Neutrophil (primary cell): Measurements from ENCODE around the gene FN1.
"Not testable (repeated sequence)": the region's sequence is repeated elsewhere in the genome, so short reads cannot be mapped to it uniquely, and the experiment has no call there.

Experiments used
- H3K27ac ChIP-seq: fragments of 200-600 bp; sonication (generic); 2 replicates; pipeline ENCODE4 v1.5.1; 2016; ENCODE audit warnings: mild to moderate bottlenecking, moderate library complexity
- H3K27me3 ChIP-seq: fragments of 200-600 bp; sonication (generic); 2 replicates; pipeline ENCODE4 v1.6.0; 2016; ENCODE audit warnings: mild to moderate bottlenecking
- H3K36me3 ChIP-seq: fragments of 200-600 bp; sonication (generic); 2 replicates; pipeline ENCODE4 v1.5.1; 2017
- H3K4me1 ChIP-seq, 2 experiments: fragments of 200-600 bp in 1 of 2; sonication (generic) in 1 of 2; 1 replicate in 1 of 2; 2 replicates in 1 of 2; pipeline versions ENCODE4 v1.5.1 to v1.6.1; 2013 to 2016; ENCODE audit warnings: low read depth in 1 of 2, low read length in 1 of 2, mild to moderate bottlenecking in 1 of 2, moderate library complexity in 1 of 2; ENCODE audit not compliant: control insufficient read depth in 1 of 2, insufficient read depth in 1 of 2
- H3K4me3 ChIP-seq, 2 experiments: fragments of 200-600 bp in 1 of 2; sonication (generic) in 1 of 2; 1 replicate in 1 of 2; 2 replicates in 1 of 2; pipeline ENCODE4 v1.5.1; 2013 to 2016; ENCODE audit warnings: low read depth in 1 of 2, low read length in 1 of 2, mild to moderate bottlenecking in 1 of 2, moderate library complexity in 1 of 2
- H3K9me3 ChIP-seq: fragments of 200-600 bp; sonication (generic); 2 replicates; pipeline ENCODE4 v1.5.1; 2016
- TF ChIP-seq, protein P1 (sequence below): fragments of 200-600 bp; sonication (generic); IDR thresholded peaks from 2 replicates; pipeline ENCODE4 v1.5.1; 2016; ENCODE audit warnings: antibody characterized with exemption

The FN1 gene

DNA sequence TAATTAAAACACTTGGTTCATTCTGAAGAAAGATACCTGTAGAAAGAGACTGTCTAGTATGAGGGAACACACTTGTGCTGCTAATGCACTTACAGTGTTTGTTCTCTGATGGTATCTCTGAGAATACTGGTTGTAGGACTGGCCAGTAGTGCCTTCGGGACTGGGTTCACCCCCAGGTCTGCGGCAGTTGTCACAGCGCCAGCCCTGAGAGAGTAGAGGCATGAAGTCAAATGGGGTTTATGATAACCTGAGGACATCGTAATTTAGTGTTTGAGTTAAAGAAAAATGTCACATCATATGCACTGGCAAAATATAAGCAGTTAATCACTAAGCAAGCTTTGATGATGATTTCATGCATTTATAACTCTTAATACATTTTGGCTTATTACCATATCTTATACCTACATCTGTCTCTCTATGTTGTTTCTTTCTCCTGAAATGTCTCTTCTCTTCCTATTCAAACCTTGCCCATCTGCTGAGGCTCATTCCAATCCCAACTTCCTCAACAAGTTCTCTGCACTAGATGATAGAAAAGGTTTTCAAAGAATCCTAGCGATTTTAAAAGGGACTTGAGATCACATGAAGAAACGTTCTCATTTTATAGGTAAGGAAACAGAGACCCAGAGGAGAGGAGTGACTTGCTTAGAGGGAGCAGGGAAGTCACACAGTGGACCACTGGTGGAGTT, 73.8 kb downstream of the FN1 start:
- H3K36me3 ChIP-seq, result no peaks in the 10 kb centered on the region
- no peak overlapping the region for H3K27ac ChIP-seq

DNA sequence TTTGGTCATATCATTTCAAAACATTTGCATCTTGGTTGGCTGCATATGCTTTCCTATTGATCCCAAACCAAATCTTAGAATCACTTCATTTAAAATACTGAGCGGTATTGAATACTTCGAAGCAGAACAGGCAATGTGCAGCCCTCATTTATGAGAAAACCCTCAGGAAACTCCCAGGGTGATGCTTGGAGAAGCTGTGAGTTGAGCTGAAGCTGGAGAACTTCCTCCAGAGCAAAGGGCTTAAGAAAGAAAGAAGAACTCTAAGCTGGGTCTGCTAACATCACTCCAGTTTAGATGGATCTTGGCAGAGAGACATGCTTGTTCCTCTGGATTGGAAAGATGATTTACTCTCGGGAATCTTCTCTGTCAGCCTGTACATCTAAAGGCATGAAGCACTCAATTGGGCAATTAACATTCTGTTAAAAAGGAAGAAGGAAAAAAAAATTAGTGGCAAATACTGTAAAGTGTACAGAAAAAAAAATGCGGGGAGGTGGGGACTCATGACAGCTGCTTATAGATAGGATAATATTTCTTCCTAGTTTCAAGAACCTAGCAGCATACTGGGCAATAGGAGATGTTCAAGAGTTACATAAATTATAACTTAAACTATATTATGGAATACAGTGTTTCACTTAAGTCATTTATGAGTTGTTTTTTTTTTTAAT, 74.5 kb downstream of the FN1 start:
- Histone ChIP-seq H3K4me3 (no peak overlapping the region), H3K4me1 (no peaks in the 10 kb centered on the region), H3K36me3 (no peaks in the 10 kb centered on the region), H3K27ac (no peak overlapping the region), H3K9me3 (no peaks in the 10 kb centered on the region), H3K27me3 (no peaks in the 10 kb centered on the region)
- TF ChIP-seq, protein P1, sequence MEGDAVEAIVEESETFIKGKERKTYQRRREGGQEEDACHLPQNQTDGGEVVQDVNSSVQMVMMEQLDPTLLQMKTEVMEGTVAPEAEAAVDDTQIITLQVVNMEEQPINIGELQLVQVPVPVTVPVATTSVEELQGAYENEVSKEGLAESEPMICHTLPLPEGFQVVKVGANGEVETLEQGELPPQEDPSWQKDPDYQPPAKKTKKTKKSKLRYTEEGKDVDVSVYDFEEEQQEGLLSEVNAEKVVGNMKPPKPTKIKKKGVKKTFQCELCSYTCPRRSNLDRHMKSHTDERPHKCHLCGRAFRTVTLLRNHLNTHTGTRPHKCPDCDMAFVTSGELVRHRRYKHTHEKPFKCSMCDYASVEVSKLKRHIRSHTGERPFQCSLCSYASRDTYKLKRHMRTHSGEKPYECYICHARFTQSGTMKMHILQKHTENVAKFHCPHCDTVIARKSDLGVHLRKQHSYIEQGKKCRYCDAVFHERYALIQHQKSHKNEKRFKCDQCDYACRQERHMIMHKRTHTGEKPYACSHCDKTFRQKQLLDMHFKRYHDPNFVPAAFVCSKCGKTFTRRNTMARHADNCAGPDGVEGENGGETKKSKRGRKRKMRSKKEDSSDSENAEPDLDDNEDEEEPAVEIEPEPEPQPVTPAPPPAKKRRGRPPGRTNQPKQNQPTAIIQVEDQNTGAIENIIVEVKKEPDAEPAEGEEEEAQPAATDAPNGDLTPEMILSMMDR, result no peak

More for the DNA sequence above, 73.8 kb downstream of the FN1 start:
- no peak overlapping the region for H3K4me3 ChIP-seq
- no peaks in the 10 kb centered on the region for H3K9me3 ChIP-seq
- no peaks in the 10 kb centered on the region for H3K27me3 ChIP-seq
- TF ChIP-seq, protein P1, result no peak
- H3K4me1 ChIP-seq, result no peaks in the 10 kb centered on the region

DNA sequence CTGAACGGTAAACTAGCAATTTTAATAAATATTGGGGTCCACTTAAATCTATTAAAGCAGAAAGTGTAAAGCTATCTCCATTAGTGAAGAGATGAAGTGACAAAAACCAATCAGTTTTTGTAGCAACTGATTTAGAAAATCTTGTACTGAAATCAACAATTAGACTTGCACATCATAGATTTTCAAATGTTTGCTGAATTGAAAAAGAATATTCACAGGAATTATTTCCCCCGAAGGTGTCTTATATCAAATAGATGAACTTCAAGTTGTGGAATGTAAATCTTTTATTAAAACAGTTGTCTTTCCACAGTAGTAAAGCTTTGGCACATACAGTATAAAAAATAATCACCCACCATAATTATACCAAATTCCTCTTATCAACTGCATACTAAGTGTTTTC, 75.3 kb downstream of the FN1 start:
- Histone ChIP-seq H3K36me3 (no peaks in the 10 kb centered on the region), H3K27ac (no peak overlapping the region), H3K27me3 (no peaks in the 10 kb centered on the region), H3K4me3 (no peak overlapping the region), H3K9me3 (no peaks in the 10 kb centered on the region), H3K4me1 (no peaks in the 10 kb centered on the region)
- TF ChIP-seq, protein P1, result no peak

DNA sequence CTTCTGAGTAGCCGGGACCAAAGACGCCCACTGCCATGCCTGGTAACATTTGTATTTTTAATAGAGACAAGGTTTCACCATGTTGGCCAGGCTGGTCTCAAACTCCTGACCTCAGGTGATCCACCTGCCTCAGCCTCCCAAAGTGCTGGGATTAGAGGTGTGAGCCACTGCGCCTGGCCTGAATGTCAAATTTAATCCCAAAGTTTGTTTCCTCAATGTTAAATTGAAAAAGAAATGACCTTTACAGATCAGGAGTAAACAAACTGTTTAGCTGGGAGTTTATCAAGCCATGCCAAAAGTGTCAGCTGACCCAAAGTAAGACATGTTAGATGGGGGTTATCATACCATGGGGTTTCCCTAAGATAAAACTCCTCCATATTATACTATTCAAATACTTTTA, 75.8 kb downstream of the FN1 start:
- H3K4me1 ChIP-seq, H3K9me3 ChIP-seq, H3K4me3 ChIP-seq, H3K36me3 ChIP-seq, H3K27me3 ChIP-seq, H3K27ac ChIP-seq: not testable (repeated sequence)

DNA sequence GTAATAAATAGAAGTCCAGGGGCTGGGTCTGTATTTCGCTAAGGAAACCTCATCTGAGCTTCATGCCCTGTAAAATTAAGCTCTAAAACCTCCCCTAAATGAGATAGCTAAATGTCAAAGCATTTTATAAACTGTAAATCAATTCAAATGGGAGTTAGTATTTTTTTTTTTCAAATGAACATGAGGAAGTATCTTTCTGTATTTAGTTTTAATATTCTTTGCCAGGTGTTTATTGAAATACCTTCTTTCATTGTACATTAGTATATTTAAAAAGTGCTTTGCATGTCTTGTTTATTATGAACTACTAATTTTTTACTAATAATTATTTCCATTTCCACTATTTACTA, 76.3 kb downstream of the FN1 start:
- Histone ChIP-seq H3K27ac (no peak overlapping the region), H3K9me3 (no peaks in the 10 kb centered on the region), H3K4me3 (no peak overlapping the region), H3K27me3 (no peaks in the 10 kb centered on the region), H3K36me3 (no peaks in the 10 kb centered on the region), H3K4me1 (no peaks in the 10 kb centered on the region)
- TF ChIP-seq, protein P1, result no peak

DNA sequence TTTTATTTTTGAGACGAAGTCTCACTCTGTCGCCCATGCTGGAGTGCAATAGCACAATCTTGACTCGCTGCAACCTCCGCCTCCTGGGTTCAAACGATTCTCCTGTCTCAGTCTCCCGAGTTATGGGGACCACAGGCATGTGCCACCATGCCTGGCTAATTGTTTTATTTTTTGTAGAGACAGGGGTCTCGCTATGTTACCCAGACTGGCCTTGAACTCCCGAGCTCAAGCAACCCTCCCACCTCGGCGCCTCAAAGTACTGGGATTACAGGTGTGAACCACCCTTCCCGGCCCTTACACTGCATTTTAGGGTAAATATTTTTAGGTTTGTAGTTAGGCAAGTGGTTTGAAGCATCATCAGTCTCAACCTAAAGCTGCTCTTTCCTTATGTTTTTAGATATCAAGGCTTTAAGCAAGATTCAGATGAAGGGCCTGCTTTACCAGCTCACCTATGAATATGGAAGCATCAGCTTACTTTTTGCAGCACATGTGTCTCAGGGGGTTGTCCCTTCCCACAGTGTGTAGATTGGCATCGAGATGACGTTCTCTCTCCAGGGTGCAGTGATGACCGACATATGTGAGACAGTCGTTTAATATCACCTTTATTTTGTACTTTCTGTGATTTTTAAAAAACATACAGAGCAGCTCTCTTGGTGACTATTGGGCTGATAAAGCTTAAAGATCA, 76.8 kb downstream of the FN1 start:
- Histone ChIP-seq H3K36me3 (no peaks in the 10 kb centered on the region), H3K27ac (no peak overlapping the region), H3K4me3 (no peak overlapping the region), H3K4me1 (no peaks in the 10 kb centered on the region), H3K9me3 (no peaks in the 10 kb centered on the region), H3K27me3 (no peaks in the 10 kb centered on the region)
- TF ChIP-seq, protein P1, result no peak
